Rectal smooth muscle tissue (tissue), 1 donor: ENCODE data around the gene ASCL5.

Experiments used
- H3K27ac ChIP-seq: one replicate; pipeline ENCODE4 v1.7.0; 2013; ENCODE audit warnings: low read depth, low read length, inconsistent platforms
- H3K27me3 ChIP-seq: one replicate; pipeline ENCODE4 v1.7.0; 2013; ENCODE audit warnings: low read length; ENCODE audit not compliant: control insufficient read depth, insufficient read depth
- H3K36me3 ChIP-seq: one replicate; pipeline ENCODE4 v1.7.0; 2013; ENCODE audit warnings: low read length; ENCODE audit not compliant: control insufficient read depth, insufficient read depth
- H3K4me1 ChIP-seq: one replicate; pipeline ENCODE4 v1.7.0; 2013; ENCODE audit warnings: low read length; ENCODE audit not compliant: control insufficient read depth, insufficient read depth
- H3K4me3 ChIP-seq: one replicate; pipeline ENCODE4 v1.7.0; 2013; ENCODE audit warnings: low read length
- H3K9ac ChIP-seq: one replicate; pipeline ENCODE4 v1.7.0; 2013; ENCODE audit warnings: low read length

The ASCL5 gene

DNA sequence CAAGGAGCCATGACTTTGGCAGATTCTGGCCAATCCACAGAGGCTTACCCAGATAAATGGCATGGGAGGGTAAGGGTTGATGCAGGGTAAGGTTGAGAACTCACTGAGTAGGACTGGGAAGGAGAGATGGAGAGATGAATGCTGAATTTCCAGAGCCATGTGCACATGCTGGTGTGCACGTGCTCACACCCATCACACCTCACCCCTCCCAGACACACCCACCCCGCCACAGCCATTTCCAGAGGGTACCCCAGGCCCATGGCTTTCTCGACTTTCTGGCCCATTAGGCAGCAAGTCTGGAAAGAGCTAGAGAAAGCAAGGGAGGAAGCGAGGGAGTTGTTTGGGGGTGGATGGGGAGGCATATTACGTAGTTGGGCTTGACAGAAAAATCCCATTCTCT is 16.4 kb downstream of the ASCL5 start:
- no peak overlapping the region for H3K4me3 ChIP-seq

DNA sequence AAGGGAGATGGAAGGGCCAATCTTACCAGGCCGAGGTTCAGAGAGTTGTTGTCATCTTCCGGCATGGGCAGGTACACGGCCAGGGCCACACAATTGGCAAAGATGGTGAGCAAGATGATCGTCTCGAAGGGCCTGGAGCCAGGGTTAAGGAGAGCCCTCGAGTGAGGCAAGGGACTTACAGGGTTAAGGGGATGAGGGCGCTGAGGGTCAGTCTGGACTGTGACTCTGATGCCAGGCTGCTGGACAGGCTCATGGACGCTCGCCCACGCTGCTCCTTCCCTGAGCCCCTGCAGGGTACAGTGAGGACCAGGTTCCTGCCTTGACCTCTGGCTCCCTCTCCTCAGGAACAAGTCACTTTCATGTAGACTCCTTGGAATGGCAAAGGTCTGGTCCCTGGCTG is 16.8 kb downstream of the ASCL5 start:
- Histone ChIP-seq H3K4me1 (no peaks in the 10 kb centered on the region), H3K9ac (no peak overlapping the region), H3K27me3 (peaks cover 5% of the 10 kb centered on the region), H3K4me3 (no peak overlapping the region), H3K27ac (no peak overlapping the region), H3K36me3 (no peaks in the 10 kb centered on the region)

More for the DNA sequence above, 16.4 kb downstream of the ASCL5 start:
- Histone ChIP-seq H3K4me1 (no peaks in the 10 kb centered on the region), H3K27ac (no peak overlapping the region), H3K9ac (no peak overlapping the region), H3K27me3 (peaks cover 5% of the 10 kb centered on the region), H3K36me3 (no peaks in the 10 kb centered on the region)

DNA sequence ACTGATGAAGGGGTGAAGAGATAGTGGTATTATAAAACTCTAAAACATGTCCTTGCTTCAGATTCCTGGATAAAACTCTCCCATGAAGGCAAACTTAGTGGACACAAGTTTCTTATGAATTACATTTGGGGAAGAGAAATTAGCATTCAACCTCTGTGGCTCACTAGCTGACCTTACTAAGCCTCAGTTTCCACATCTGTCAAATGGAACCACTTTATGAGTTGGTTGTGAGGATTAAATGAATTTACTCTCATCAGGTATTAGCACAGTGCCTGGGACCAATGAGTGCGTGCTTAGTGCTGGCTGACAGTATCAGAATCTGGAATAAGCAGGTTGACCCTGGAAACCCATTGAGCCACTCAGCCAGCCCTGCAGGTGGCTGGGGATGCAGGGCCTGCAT is 17.3 kb downstream of the ASCL5 start:
- Histone ChIP-seq H3K27me3 (peaks cover 5% of the 10 kb centered on the region), H3K36me3 (no peaks in the 10 kb centered on the region), H3K4me1 (no peaks in the 10 kb centered on the region), H3K27ac (no peak overlapping the region), H3K9ac (no peak overlapping the region), H3K4me3 (no peak overlapping the region)

DNA sequence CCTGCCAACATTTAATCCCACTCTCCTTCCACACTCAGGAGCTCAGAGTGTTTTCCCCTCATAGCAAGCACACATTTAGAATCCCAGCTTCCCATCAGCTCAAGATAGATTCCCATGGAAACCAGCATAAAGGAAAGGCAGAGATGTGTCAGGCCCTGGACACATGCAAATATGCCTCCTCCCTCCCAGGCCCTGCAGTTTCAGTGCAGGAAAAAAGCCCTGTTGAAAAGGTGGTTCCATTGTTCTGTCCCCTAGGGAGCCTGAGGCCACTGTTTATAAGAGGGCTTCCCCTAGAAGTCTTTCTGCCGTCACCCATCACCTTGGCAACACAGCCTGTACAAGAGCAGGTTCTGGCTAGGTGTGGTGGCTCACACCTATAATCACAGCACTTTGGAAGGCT is 18.4 kb downstream of the ASCL5 start:
- Histone ChIP-seq H3K4me1 (no peaks in the 10 kb centered on the region), H3K27me3 (no peaks in the 10 kb centered on the region), H3K27ac (no peak overlapping the region)

DNA sequence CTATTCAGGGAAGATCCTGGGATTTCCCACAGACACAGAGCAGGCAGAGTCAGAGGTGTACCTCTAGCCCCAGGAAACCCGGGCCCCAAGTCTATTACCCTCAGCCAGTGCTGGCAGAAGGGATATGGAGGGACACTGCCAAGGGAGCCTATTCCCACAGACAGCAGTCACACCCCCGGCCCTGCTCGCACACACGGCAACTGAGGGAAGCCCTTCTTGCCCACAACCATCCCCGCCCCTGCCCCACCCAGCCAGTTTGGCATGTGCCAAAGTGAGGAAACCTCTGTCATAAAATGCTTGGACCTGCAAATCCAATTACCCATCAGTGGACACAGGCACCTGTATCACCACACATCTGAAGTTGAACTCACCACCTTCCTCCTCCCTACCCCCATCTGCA is 21.3 kb downstream of the ASCL5 start:
- Histone ChIP-seq H3K4me1 (no peaks in the 10 kb centered on the region), H3K27me3 (no peaks in the 10 kb centered on the region), H3K36me3 (no peaks in the 10 kb centered on the region), H3K9ac (no peak overlapping the region), H3K27ac (no peak overlapping the region), H3K4me3 (no peak overlapping the region)

More for the DNA sequence above, 18.4 kb downstream of the ASCL5 start:
- H3K9ac ChIP-seq: no peak overlapping the region
- no peak overlapping the region for H3K4me3 ChIP-seq
- no peaks in the 10 kb centered on the region for H3K36me3 ChIP-seq

DNA sequence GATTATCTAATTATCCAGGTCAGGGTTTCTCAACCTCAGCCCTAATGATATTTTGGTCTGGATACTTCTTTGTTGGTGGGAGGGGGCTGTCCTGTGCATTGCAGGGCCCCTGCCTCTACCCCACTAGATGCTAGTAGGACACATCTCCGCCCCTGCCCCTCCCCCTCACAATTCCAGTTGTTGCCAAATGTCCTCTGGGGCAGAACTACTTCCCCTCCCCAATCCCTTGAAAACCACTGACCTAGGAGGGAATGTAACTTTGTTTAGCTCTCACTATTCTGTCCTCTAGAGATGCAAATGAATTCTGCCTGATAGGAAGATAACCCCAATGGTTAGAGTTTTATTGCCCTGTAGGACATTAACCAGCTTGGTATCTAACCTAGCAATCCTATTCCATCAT is 22.8 kb downstream of the ASCL5 start:
- H3K4me3 ChIP-seq: no peak overlapping the region
- no peaks in the 10 kb centered on the region for H3K27me3 ChIP-seq
- H3K9ac ChIP-seq: no peak overlapping the region
- no peaks in the 10 kb centered on the region for H3K4me1 ChIP-seq
- H3K36me3 ChIP-seq: no peaks in the 10 kb centered on the region
- no peak overlapping the region for H3K27ac ChIP-seq

DNA sequence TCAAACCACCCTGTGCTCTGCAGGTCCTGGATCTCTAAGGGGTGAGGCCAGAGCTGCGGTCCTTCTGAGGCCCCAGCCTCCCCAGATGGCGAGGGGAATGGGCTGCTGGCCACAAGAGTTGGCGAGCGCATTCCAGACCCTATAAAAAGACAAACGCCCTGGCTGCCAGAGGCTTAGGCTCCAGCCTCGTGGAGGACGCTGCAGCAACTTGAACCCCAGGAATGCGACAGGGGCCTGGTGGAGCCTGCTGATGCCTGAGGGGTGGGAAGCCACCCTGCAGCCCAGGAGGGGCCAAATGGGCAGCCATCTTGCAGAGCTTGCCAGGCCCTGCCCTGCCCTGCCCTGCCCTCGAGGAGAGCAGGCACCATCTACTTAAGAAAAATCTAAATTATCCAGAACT is 23.3 kb downstream of the ASCL5 start:
- Histone ChIP-seq H3K27ac (no peak overlapping the region), H3K4me1 (no peaks in the 10 kb centered on the region), H3K36me3 (no peaks in the 10 kb centered on the region), H3K27me3 (no peaks in the 10 kb centered on the region), H3K9ac (no peak overlapping the region), H3K4me3 (no peak overlapping the region)

DNA sequence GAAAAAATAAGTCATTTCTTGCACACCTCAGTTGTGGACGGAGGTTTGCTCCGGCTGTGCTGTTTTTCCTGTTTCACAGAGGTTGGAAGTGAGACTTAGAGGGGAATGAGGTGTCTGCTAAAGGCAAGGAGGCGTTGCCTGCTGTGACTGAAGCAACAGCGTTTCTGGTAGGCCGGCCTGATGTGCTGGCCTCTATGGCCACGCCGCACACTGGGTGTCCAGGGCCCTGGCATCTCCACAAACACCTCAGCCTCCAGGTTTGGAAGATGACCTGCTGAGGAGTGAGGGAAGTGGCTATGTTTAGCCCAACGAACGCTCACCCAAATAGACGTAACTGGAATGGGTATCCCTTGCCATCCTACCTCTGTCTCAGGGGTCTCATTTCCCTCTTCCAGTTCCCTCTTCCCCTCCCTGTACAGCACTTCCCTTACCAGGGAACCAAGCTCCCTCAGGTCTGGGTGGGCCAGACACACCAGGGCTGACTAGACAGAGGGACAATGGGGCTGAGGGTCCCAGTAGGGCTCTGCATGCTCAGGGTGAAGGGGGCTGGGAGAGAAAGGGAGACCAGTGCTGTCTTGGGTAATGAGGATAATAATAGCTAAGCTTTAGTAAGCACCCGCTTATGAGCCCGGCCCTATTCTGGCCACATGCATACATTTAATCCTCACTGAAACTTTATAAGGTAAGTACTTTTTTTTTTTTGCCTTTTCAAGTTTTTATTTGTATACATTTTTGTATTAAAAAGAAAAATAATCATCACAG is 26.6 kb downstream of the ASCL5 start:
- H3K4me1 ChIP-seq: no peaks in the 10 kb centered on the region
- H3K27me3 ChIP-seq: no peaks in the 10 kb centered on the region
- no peak overlapping the region for H3K4me3 ChIP-seq
- no peak overlapping the region for H3K9ac ChIP-seq
- no peaks in the 10 kb centered on the region for H3K36me3 ChIP-seq
- no peak overlapping the region for H3K27ac ChIP-seq

DNA sequence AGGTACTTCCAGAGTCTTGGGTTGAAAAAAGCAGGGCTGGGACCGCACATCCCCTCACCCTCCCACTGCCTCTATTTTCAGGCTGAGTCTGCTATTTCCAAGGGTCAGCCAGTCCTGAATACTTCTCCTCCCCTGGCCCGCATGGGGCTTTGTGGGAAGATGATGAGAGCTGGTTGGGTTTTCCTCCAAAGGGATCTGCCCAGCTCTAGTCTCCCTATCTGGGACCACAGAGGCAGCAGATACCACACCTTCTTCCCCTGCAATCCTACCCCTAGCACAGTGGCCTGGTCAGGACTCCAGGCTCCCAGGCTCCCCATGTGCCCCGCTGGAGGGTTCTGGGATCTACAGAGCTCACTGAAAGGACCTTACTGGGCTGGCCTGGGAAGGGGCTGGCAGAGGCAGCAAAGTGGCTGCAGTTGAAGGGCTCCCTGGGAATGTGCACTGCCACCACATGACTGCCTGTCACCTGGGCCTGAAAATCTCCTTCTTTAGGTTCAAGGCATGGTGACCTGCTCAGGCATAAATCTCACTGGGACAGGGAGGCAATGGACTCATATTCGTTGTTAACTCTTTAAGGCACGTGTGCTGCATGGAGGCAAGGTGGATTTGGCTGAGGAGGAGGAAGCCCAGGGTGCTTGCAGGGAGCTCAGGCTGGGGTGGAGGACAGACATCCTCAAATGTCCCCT is 27.8 kb downstream of the ASCL5 start:
- no peaks in the 10 kb centered on the region for H3K27me3 ChIP-seq
- no peak overlapping the region for H3K9ac ChIP-seq
- H3K4me3 ChIP-seq: no peak overlapping the region
- no peak overlapping the region for H3K27ac ChIP-seq
- no peaks in the 10 kb centered on the region for H3K4me1 ChIP-seq
- H3K36me3 ChIP-seq: no peaks in the 10 kb centered on the region

DNA sequence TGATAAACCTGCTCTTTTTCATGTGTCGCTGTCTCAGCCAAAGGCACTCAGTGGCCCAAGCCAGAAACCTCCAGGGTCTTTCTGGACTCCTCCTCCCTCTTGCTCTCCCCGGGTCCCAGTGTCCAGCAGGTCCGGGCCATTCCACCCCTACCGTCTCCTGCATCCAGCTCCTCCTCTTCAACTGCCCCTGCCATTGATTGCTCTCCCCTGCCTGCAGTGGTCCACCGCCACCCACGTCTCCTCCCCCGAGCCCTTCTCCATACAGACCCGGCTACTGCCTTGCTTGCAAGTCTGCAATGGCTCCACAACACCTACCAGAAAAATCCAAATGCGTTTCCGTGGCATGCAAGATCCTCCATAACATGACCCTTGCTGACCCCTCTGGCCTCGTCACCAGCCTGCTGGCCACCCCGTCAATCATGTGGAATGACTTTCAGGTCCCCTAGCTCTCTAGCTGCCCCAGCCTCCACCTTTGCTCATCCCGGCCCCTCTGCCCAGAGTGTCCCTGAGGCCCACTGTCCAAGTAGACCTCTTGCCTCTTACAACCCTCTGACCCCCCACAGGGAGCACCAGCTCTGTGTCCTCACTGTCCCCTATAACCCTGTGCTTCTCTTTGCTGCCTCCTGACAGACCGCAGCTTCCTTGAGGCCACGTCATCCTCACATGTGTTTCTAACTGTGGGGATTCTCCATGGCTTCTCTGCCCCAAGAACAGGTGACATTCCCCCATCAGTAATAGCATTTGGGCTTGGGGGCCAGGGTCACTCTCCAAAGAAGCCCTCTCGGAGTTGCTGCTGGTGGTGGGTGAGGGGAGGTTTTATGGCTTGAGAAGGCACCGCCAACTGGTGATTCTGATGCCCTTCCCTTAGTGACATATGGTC is 29.8 kb downstream of the ASCL5 start:
- Histone ChIP-seq H3K4me3 (no peak overlapping the region), H3K27ac (no peak overlapping the region), H3K36me3 (no peaks in the 10 kb centered on the region), H3K9ac (no peak overlapping the region), H3K27me3 (no peaks in the 10 kb centered on the region), H3K4me1 (no peaks in the 10 kb centered on the region)

DNA sequence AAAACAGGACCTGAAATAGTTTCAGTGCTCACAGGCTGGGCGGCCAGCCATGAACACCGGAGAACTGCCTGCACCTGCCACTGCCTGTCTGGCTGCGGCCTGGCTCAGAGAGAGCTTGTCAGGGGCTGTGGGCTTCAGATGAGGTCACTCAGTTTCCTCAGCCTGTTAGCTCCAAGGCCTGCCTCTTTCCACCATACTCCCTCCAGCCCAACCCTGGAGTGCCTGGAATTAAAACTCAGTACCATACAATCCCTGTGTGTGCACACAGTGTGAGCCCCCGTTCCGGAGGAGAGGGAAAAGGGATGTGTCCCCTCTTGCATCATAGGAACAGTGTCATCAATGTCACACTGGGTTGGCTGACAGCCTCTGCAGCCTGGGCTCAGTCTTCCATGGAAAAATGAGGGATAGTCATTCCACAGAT is 30.9 kb downstream of the ASCL5 start:
- Histone ChIP-seq H3K9ac (no peak overlapping the region), H3K4me1 (no peaks in the 10 kb centered on the region), H3K36me3 (no peaks in the 10 kb centered on the region), H3K4me3 (no peak overlapping the region), H3K27me3 (no peaks in the 10 kb centered on the region), H3K27ac (no peak overlapping the region)

DNA sequence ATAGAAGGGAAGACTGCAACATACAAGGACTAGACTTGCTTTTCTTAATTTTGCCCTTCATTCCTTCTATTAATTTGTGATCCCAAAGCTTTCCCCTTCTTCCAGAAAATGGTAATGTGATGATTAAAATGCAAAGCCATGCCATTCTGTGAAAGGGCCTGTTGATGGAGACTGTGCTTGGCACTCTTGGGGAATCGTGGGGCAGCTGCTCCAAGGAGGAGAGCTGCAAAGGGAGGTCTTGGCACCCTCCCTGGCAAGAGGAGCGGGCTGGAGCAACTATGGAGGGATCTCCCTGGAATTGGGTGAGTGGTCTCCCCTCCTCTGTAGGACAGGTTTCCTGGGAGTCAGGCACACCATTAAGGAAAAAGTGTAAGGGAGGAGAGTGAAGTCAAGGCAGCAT is 31.4 kb downstream of the ASCL5 start:
- Histone ChIP-seq H3K27ac (no peak overlapping the region), H3K4me3 (no peak overlapping the region)

More for the DNA sequence above, 31.4 kb downstream of the ASCL5 start:
- Histone ChIP-seq H3K4me1 (no peaks in the 10 kb centered on the region), H3K9ac (no peak overlapping the region), H3K36me3 (no peaks in the 10 kb centered on the region), H3K27me3 (no peaks in the 10 kb centered on the region)
